Measurements from ENCODE around the gene FGF8.

- no peak for TF ChIP-seq CTCF (IDR thresholded peaks at IDR 0.05; ENCODE audit: low read depth, low read length)
- TF ChIP-seq EZH2phosphoT487 (IDR thresholded peaks at IDR 0.05; ENCODE audit: low read depth) = no peak
Measured at GRCh38 chr10:101732096-101732495, 43.8 kb downstream of the FGF8 start.
